Measurements from ENCODE around the gene UNK.

Gene UNK

GRCh38 chr17:75739801-75740200 lies 44.8 kb upstream of the UNK start:
- POLR2A ChIA-PET (ENCODE audit: low non-redundant PET), result no interaction called here
- CTCF ChIA-PET, result no interaction called here

GRCh38 chr17:75740215-75740614 lies 44.4 kb upstream of the UNK start:
- ChIA-PET CTCF (no interaction called here), POLR2A (ENCODE audit: low non-redundant PET) (no interaction called here)
- no peak for DNase-seq (ENCODE audit: low spot score)
- peak overlapping the region; percentile 98 for H3K27ac ChIP-seq
- TF ChIP-seq CTCF (conservative IDR thresholded peaks at IDR 0.05; ENCODE audit: low read depth), result no peak

More at GRCh38 chr17:75739801-75740200, 44.8 kb upstream of the UNK start:
- peak overlapping the region; percentile 98 for H3K27ac ChIP-seq
- TF ChIP-seq CTCF (conservative IDR thresholded peaks at IDR 0.05; ENCODE audit: low read depth), result no peak
- no peak for DNase-seq (ENCODE audit: low spot score)

GRCh38 chr17:75740631-75741077 lies 44.0 kb upstream of the UNK start:
- DNase-seq (ENCODE audit: low spot score), result no peak
- H3K27ac ChIP-seq, result peak overlapping the region; percentile 98
- ChIA-PET CTCF (interaction anchor here (1.5 kb wide), 1 partner anchor 9 kb away, joined by 6 read pairs; no protein-coding TSS in a partner anchor), POLR2A (ENCODE audit: low non-redundant PET) (no interaction called here)
- TF ChIP-seq CTCF (conservative IDR thresholded peaks at IDR 0.05; ENCODE audit: low read depth), result no peak

- ChIA-PET POLR2A (ENCODE audit: low non-redundant PET) (no interaction called here), CTCF (interaction anchor here (0.5 to 1.0 kb wide), 3 partner anchors 58 to 134 kb away, joined by 3 to 5 read pairs (median 4); no protein-coding TSS in a partner anchor)
- peak overlapping the region; percentile 98 for H3K27ac ChIP-seq
- DNase-seq (ENCODE audit: low spot score), result no peak
- TF ChIP-seq CTCF (conservative IDR thresholded peaks at IDR 0.05; ENCODE audit: low read depth), result no peak
Observed at GRCh38 chr17:75742337-75742736, 42.3 kb upstream of the UNK start.

GRCh38 chr17:75743625-75744206 lies 40.9 kb upstream of the UNK start:
- ChIA-PET POLR2A (ENCODE audit: low non-redundant PET) (no interaction called here), CTCF (no interaction called here)
- no peak for DNase-seq (ENCODE audit: low spot score)
- peak overlapping the region; percentile 98 for H3K27ac ChIP-seq
- TF ChIP-seq CTCF (conservative IDR thresholded peaks at IDR 0.05; ENCODE audit: low read depth), result no peak

- no peak for TF ChIP-seq CTCF (conservative IDR thresholded peaks at IDR 0.05; ENCODE audit: low read depth)
- CTCF ChIA-PET, result interaction anchor here (0.6 to 2.7 kb wide), 8 partner anchors 11 to 115 kb away, joined by 3 to 21 read pairs (median 8); partner anchors contain the start of gene SMIM5
- peak overlapping the region; percentile 98 for H3K27ac ChIP-seq
- POLR2A ChIA-PET (ENCODE audit: low non-redundant PET), result interaction anchor here (0.6 to 0.7 kb wide), 2 partner anchors 21 to 50 kb away, joined by 3 read pairs; no protein-coding TSS in a partner anchor
- no peak for DNase-seq (ENCODE audit: low spot score)
Observed at GRCh38 chr17:75748706-75749105, 35.9 kb upstream of the UNK start.

All from RWPE1 (cell line).